NCI-H128 (cell line): ENCODE measurements around the gene FMNL2.

Source experiments
- DNase-seq: peaks from one replicate; lab custom pipeline; 2025; ENCODE audit not compliant: unreplicated experiment; lab: John Stamatoyannopoulos, UW

The FMNL2 gene

GRCh38 chr2:152489364-152489763 lies 154.4 kb downstream of the FMNL2 start:
- no peak for DNase-seq

GRCh38 chr2:152490686-152491455 lies 155.9 kb downstream of the FMNL2 start:
- no peak for DNase-seq

DNA sequence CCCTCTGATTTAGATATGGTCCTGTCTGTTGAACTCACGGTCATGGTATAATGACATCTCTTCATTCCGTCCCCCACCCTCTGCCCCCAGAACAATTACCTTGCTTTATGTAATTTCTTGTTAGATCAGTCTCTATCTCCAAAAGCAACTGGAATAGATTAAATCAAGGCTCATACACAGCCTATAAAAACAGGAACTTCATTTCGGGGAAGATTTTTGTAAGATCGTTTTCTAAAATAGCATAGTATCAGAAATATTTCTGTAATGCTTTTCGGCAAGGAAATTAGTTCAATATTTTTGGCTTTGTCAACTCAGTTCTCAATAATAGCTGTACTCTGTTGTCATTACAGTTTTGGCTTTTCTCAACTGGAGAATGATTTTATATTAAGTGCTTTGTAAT lies 157.2 kb downstream of the FMNL2 start:
- DNase-seq: no peak

DNA sequence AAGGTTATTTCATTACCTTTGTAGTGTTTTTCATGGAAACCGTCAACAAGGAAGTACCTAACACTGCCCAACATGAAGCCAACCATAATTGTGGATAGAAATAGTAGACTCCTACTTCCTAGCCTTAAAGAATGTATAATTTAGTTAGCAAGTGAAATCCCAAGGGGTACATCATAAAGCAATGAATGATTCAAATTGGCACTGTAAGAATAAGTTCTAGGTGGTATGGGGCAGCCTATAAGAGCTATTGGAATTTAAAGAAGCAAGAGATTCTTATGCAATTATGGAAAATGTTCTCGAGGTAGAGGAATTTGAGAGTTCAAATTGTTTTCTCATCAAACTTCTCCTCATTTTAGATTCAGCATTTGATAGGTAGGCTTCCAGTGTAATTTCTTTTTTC lies 157.9 kb downstream of the FMNL2 start:
- no peak for DNase-seq

DNA sequence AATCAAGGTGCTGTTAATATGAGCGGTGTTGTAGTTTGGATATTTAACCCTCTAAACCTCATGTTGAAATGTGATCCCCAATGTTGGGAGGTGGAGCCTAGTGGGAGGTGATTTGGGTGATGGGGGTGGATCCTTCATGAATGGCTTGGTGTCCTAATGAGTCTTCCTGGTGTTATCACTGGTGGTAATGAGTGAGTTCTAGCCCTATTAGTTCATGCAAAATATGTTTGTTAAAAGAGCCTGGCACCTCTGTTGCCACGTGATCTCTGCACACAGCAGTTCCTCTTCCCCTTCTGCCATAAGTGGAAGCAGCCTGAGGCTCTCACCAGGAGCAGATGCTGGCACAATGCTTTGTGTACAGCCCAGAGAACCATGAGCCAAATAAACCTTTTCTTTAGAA lies 158.4 kb downstream of the FMNL2 start:
- DNase-seq: no peak

- no peak for DNase-seq
Observed at GRCh38 chr2:152493945-152494528, 159.1 kb downstream of the FMNL2 start.

GRCh38 chr2:152496371-152496770 lies 161.4 kb downstream of the FMNL2 start:
- DNase-seq: no peak

GRCh38 chr2:152497481-152498052 lies 162.6 kb downstream of the FMNL2 start:
- no peak for DNase-seq

- no peak for DNase-seq
Observed at GRCh38 chr2:152499331-152499816, 164.4 kb downstream of the FMNL2 start.

GRCh38 chr2:152499896-152500735 lies 165.1 kb downstream of the FMNL2 start:
- DNase-seq: no peak

GRCh38 chr2:152500772-152501171 lies 165.8 kb downstream of the FMNL2 start:
- DNase-seq: no peak

DNA sequence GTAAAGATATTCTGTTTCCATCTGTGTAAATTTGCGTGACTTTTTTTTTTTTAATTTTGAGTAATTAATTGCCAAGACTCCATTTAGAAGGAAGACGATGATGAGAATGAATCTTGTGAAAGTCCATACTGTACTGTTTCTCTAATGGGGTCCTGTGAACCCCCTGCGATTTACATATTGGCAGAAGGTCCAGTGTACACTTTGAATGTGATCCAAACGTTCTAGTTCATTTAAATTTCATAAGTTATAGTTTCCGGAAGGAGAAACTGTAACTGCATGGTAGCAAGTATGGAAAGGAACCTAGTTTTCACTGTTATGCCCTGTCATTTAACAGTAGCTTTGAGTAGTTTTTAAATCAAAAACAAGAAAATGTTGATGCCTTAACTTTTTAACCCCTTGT lies 166.7 kb downstream of the FMNL2 start:
- DNase-seq: no peak

GRCh38 chr2:152504618-152505017 lies 169.6 kb downstream of the FMNL2 start:
- no peak for DNase-seq

- no peak for DNase-seq
Observed at GRCh38 chr2:152505495-152505906, 170.5 kb downstream of the FMNL2 start.

DNA sequence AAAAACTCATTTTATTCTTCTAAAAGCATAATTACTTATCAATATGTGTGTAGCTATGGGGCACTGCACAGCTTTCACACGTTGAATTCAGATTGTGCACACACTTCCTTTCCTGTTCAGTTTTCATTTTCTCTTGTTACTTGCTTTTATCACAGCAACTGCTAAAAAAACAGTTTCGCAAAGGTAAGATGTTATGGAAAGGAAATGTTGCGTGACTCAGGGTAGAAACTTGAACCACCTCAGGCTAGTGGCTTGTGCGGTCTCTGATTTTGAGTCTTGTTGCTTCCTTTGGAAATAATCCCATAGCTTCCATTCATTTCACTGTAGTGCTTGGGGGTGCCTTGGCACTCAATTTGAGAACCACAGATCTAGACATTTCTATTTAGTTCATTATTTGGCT lies 171.9 kb downstream of the FMNL2 start:
- no peak for DNase-seq

DNA sequence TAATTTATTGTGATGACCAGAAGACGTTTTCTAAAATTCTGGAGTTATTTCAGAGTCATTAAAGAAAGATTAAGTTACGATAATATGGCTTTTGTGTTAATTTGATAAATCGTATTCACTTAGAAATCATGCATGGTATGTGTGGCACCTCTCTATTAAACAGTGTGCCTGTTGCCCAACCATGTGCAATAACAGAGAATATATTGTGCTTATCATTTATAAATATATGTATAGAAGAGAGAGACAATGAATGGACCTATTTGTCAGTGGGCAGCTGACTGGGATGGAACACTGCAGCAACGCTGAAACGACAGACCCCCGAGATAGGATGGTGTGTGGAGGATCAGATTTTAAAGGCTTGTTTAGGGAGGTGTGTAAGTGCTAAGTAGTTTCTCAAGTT lies 172.9 kb downstream of the FMNL2 start:
- DNase-seq: no peak

DNA sequence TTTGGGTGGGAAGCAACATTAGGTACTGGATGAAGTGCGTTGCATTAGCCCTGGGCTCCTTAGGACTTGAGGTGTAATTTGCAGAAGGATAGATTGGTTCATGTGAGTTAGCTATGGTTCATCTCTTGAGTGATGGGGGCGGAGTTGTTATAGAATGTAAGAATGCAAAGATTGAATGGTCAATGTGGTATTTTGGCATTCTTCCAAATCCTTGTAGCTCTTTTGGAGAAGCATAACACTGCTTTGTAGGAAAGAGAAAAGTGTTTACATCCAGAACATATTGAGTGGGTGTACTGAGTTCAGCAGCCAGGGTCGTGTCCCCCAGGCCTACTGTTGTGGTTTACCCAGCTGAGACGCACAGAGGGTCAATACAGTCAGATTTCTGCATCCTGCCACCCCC lies 173.5 kb downstream of the FMNL2 start:
- DNase-seq: no peak

- DNase-seq: no peak
Observed at GRCh38 chr2:152509772-152510491, 175.0 kb downstream of the FMNL2 start.

DNA sequence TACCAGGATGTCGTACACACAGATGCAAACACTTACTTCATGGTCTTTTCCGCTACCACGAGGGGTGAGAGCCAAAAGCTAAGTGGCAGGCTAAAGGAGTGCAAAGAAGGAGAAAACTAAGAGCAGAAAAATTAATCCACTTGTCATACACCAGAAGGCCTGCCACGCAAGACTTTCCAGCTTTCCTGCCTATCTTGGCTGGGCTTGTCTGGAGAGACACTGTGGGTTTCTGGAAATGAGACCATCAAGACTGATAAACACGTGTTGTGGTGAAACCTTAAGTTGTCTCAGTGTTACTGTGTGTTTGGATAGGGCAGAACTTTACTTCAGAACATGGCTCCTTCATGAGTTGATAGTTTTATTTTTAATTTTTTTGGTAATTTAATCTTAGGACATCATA lies 175.6 kb downstream of the FMNL2 start:
- DNase-seq: no peak

- DNase-seq: no peak
Observed at GRCh38 chr2:152511981-152512380, 177.0 kb downstream of the FMNL2 start.

- DNase-seq: no peak
Observed at GRCh38 chr2:152513029-152513428, 178.1 kb downstream of the FMNL2 start.
